SU-DHL-6 (cell line): ENCODE results near the gene OGDH.

ENCODE experiments used
- H2AFZ ChIP-seq: fragments of 200-600 bp; sonication (generic); 2 replicates; pipeline ENCODE4 v1.6.1; 2014; ENCODE audit warnings: low read depth, mild to moderate bottlenecking, moderate library complexity, mixed read lengths, antibody characterized with exemption, low read length; ENCODE audit not compliant: severe bottlenecking
- H3F3A ChIP-seq: fragments of 200-600 bp; shearing (Covaris generic); 2 replicates; pipeline ENCODE4 v1.6.0; 2016; ENCODE audit warnings: antibody characterized with exemption, mild to moderate bottlenecking; ENCODE audit not compliant: insufficient read depth
- H3K27ac ChIP-seq: fragments of 200-600 bp; sonication (generic); 2 replicates; pipeline ENCODE4 v1.5.1; 2016; ENCODE audit warnings: low read depth, mild to moderate bottlenecking, low read length, moderate library complexity, mixed read lengths
- H3K27me3 ChIP-seq: fragments of 200-600 bp; sonication (generic), shearing (Covaris generic); 2 replicates; pipeline ENCODE4 v1.6.0; 2014; ENCODE audit warnings: mild to moderate bottlenecking, low read length
- H3K36me3 ChIP-seq: fragments of 200-600 bp; sonication (generic); 2 replicates; pipeline ENCODE4 v1.6.1; 2014; ENCODE audit warnings: mild to moderate bottlenecking, low read length, mixed read lengths
- H3K4me2 ChIP-seq: fragments of 300-600, 200-600 bp; shearing (Covaris generic), sonication (generic); 2 replicates; pipeline ENCODE4 v1.6.0; 2014; ENCODE audit warnings: low read length, low read depth, mild to moderate bottlenecking; ENCODE audit not compliant: poor library complexity, severe bottlenecking
- H3K4me3 ChIP-seq: fragments of 200-600 bp; sonication (generic); 2 replicates; pipeline ENCODE4 v1.5.1; 2014; ENCODE audit warnings: antibody characterized with exemption, low read length, mild to moderate bottlenecking, mixed read lengths; ENCODE audit not compliant: insufficient read depth, poor library complexity, severe bottlenecking
- H3K79me2 ChIP-seq: fragments of 200-600 bp; sonication (generic); 2 replicates; pipeline ENCODE4 v1.6.1; 2014; ENCODE audit warnings: mild to moderate bottlenecking, low read length, moderate library complexity; ENCODE audit not compliant: insufficient read depth
- H3K9ac ChIP-seq: fragments of 200-600 bp; sonication (generic); 2 replicates; pipeline ENCODE4 v1.7.0; 2014; ENCODE audit warnings: mild to moderate bottlenecking, low read length
- H3K9me2 ChIP-seq: fragments of 200-600 bp; sonication (generic); replicated peaks from 2 replicates; pipeline ENCODE4 v1.6.1; 2014; ENCODE audit warnings: low read length; ENCODE audit not compliant: insufficient read depth
- H3K9me3 ChIP-seq: fragments of 200-600 bp; sonication (generic); 2 replicates; pipeline ENCODE4 v1.6.1; 2014; ENCODE audit warnings: low read length, mixed read lengths; ENCODE audit not compliant: insufficient read depth
- H4K20me1 ChIP-seq: fragments of 200-600 bp; sonication (generic); 2 replicates; pipeline ENCODE4 v1.6.1; 2014; ENCODE audit warnings: low read depth, mild to moderate bottlenecking, antibody characterized with exemption, low read length, moderate library complexity, mixed read lengths
- CTCF ChIP-seq: fragments of 200-600 bp; sonication (generic); IDR thresholded peaks from one replicate; pipeline ENCODE4 v1.5.1; 2017; ENCODE audit warnings: antibody characterized with exemption, mild to moderate bottlenecking, low read length, moderate library complexity; ENCODE audit not compliant: insufficient read depth, poor library complexity, severe bottlenecking
- EZH2phosphoT487 ChIP-seq: fragments of 200-600 bp; sonication (generic), shearing (Covaris generic); conservative IDR thresholded peaks from 2 replicates; pipeline ENCODE4 v1.6.1; 2018; ENCODE audit warnings: mild to moderate bottlenecking, antibody characterized with exemption, low read length, moderate library complexity, mixed read lengths

Gene OGDH

GRCh38 chr7:44740055-44740454, 133.6 kb downstream of the OGDH start:
- Histone ChIP-seq H3F3A (no peaks in the 10 kb centered on the region), H4K20me1 (no peaks in the 10 kb centered on the region), H3K9ac (no peak overlapping the region), H3K4me2 (no peak overlapping the region), H3K27me3 (no peaks in the 10 kb centered on the region), H3K4me3 (no peak overlapping the region), H2AFZ (no peak overlapping the region), H3K9me3 (no peaks in the 10 kb centered on the region), H3K27ac (no peak overlapping the region), H3K36me3 (no peaks in the 10 kb centered on the region), H3K9me2 (no peaks in the 10 kb centered on the region), H3K79me2 (no peaks in the 10 kb centered on the region)
- TF ChIP-seq CTCF (no peak), EZH2phosphoT487 (no peak)

- H3K4me2 ChIP-seq: no peak overlapping the region
- no peak overlapping the region for H3K27ac ChIP-seq
- no peaks in the 10 kb centered on the region for H3K36me3 ChIP-seq
- H2AFZ ChIP-seq: no peak overlapping the region
- no peaks in the 10 kb centered on the region for H3K9me3 ChIP-seq
- no peak for TF ChIP-seq CTCF
- no peak for TF ChIP-seq EZH2phosphoT487
- H4K20me1 ChIP-seq: no peaks in the 10 kb centered on the region
- no peak overlapping the region for H3K4me3 ChIP-seq
- no peaks in the 10 kb centered on the region for H3K27me3 ChIP-seq
- no peaks in the 10 kb centered on the region for H3K79me2 ChIP-seq
- no peaks in the 10 kb centered on the region for H3K9me2 ChIP-seq
- no peak overlapping the region for H3K9ac ChIP-seq
- peaks cover 6% of the 10 kb centered on the region for H3F3A ChIP-seq
These were observed 137.3 kb downstream of the OGDH start for GRCh38 chr7:44743750-44744149.

GRCh38 chr7:44748045-44748947, 141.9 kb downstream of the OGDH start, which contains the start of gene ZMIZ2:
Gene ZMIZ2, plus strand, starts transcription at chr7:44748847. Its CDS starts 7,403 bp downstream, at chr7:44756250.
- H2AFZ ChIP-seq: peak within 1 kb of the TSS; percentile 91
- H3K4me2 ChIP-seq: peak within 1 kb of the TSS; percentile 63
- H3F3A ChIP-seq: peaks cover 17% of the 10 kb centered on the region
- peaks cover 3% of the 10 kb centered on the region; the same call in 1 of the 2 replicates for H4K20me1 ChIP-seq
- H3K9me3 ChIP-seq: no peaks in the 10 kb centered on the region
- H3K79me2 ChIP-seq: no peaks in the 10 kb centered on the region
- peak within 1 kb of the TSS; percentile 65 for H3K4me3 ChIP-seq
- peak within 1 kb of the TSS; percentile 85 for H3K27ac ChIP-seq
- no peaks in the 10 kb centered on the region for H3K36me3 ChIP-seq
- H3K9me2 ChIP-seq: no peaks in the 10 kb centered on the region
- peak within 1 kb of the TSS; percentile 51 for H3K9ac ChIP-seq
- H3K27me3 ChIP-seq: no peaks in the 10 kb centered on the region
- no peak for TF ChIP-seq CTCF
- TF ChIP-seq EZH2phosphoT487: no peak
